Lower lobe of right lung (tissue), 2 donors: ENCODE results near the gene POLR1E. TPM values are rescaled to one million over a fixed set of nuclear protein-coding genes. Genes with fewer than 3 reads are reported as not detected.
A peak's percentile ranks its signal among the peaks of the same experiment; 100 is the strongest.

Source experiments
- ATAC-seq, 2 donors: fragments of 200-7000 bp; cut with Tn5 transposase; one replicate each; pipeline ENCODE4 v1.9.1; 2020 to 2022; ENCODE audit warnings: mild to moderate bottlenecking in 2 of 2, moderate library complexity in 2 of 2
- DNase-seq: peaks from one replicate; pipeline ENCODE4 v3.0.0-alpha.2; 2020
- H3K27ac ChIP-seq: fragments of 200-600 bp; one replicate; pipeline ENCODE4 v1.8.0; 2022
- H3K27me3 ChIP-seq: fragments of 200-600 bp; one replicate; pipeline ENCODE4 v1.8.0; 2022; ENCODE audit warnings: low read depth
- H3K36me3 ChIP-seq: fragments of 200-600 bp; one replicate; pipeline ENCODE4 v1.8.0; 2022; ENCODE audit warnings: mild to moderate bottlenecking
- H3K4me1 ChIP-seq: fragments of 200-600 bp; one replicate; pipeline ENCODE4 v1.8.0; 2022
- H3K4me3 ChIP-seq: fragments of 200-600 bp; one replicate; pipeline ENCODE4 v1.8.0; 2022; ENCODE audit warnings: mild to moderate bottlenecking
- H3K9me3 ChIP-seq: fragments of 200-600 bp; one replicate; pipeline ENCODE4 v1.8.0; 2022
- CTCF ChIP-seq: fragments of 200-600 bp; IDR thresholded peaks from one replicate; pipeline ENCODE4 v1.8.0; 2022; ENCODE audit warnings: antibody characterized with exemption, mild to moderate bottlenecking
- intact Hi-C: fragments of 100-400 bp; cut with DNase I; formaldehyde crosslinking; loops from one replicate; pipeline ENCODE4 v1.11.0; 2022
- total RNA-seq: library from RNA; stranded (reverse); fragmentation: NEBNext Ultra II Directional; extraction: Animal tissue kit (Norgen Biotek cat#: 25700); gene quantifications from one replicate; pipeline ENCODE4 v1.2.1, GENCODE V29; 2021
- donor health status: DM: no; HTN: yes; CAD: no; lungs with severe emphysema.

Gene POLR1E
- total RNA-seq, 1 donor from 2014 or later, result 17.3 TPM

GRCh38 chr9:37520641-37521040, 34.9 kb downstream of the POLR1E start:
- Histone ChIP-seq H3K4me1 (no peaks in the 10 kb centered on the region), H3K36me3 (peaks cover 52% of the 10 kb centered on the region)

GRCh38 chr9:37521111-37521510, 35.4 kb downstream of the POLR1E start:
- no peak for DNase-seq
- H3K36me3 ChIP-seq, result peaks cover 52% of the 10 kb centered on the region
- H3K4me1 ChIP-seq, result no peaks in the 10 kb centered on the region

More at GRCh38 chr9:37520641-37521040, 34.9 kb downstream of the POLR1E start:
- ATAC-seq (no peak), DNase-seq (no peak)
- TF ChIP-seq CTCF, result no peak
- no peaks in the 10 kb centered on the region for H3K27me3 ChIP-seq
- no peak overlapping the region for H3K4me3 ChIP-seq
- H3K9me3 ChIP-seq, result no peaks in the 10 kb centered on the region
- no peak overlapping the region for H3K27ac ChIP-seq
- intact Hi-C loops, result no loop called here

DNA sequence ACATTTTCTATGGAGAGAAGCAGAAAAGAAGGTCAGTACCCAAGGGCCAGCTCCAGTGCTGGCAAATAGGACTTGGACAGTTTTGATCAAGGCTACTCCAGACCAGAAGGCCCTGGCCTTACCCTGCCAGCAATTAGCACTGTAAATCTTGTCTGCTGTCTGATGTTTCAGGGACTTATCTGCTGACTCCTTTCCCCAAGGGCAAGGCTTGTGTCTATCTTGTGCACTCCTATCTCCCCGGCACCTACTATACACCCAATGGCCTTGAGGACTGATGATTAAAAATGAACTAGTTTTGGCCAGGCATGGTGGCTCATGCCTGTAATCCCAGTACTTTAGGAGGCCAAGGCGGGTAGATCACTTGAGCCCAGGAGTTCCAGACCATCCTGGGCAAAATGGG, 37.2 kb downstream of the POLR1E start:
- no peaks in the 10 kb centered on the region for H3K4me1 ChIP-seq
- ATAC-seq (no peak), DNase-seq (no peak)
- intact Hi-C loops, result no loop called here
- H3K27ac ChIP-seq, result no peak overlapping the region
- H3K9me3 ChIP-seq, result no peaks in the 10 kb centered on the region
- no peak overlapping the region for H3K4me3 ChIP-seq
- peaks cover 57% of the 10 kb centered on the region for H3K36me3 ChIP-seq
- H3K27me3 ChIP-seq, result no peaks in the 10 kb centered on the region
- TF ChIP-seq CTCF, result no peak

More at GRCh38 chr9:37521111-37521510, 35.4 kb downstream of the POLR1E start:
- H3K4me3 ChIP-seq, result no peak overlapping the region
- no peaks in the 10 kb centered on the region for H3K9me3 ChIP-seq
- TF ChIP-seq CTCF, result no peak
- no peaks in the 10 kb centered on the region for H3K27me3 ChIP-seq
- intact Hi-C loops, result no loop called here
- no peak for ATAC-seq
- no peak overlapping the region for H3K27ac ChIP-seq

GRCh38 chr9:37523916-37524315, 38.2 kb downstream of the POLR1E start:
- peaks cover 59% of the 10 kb centered on the region for H3K36me3 ChIP-seq
- no peak for ATAC-seq

GRCh38 chr9:37528652-37529471, 43.1 kb downstream of the POLR1E start:
- Histone ChIP-seq H3K4me1 (no peaks in the 10 kb centered on the region), H3K36me3 (peaks cover 42% of the 10 kb centered on the region), H3K9me3 (no peaks in the 10 kb centered on the region), H3K4me3 (no peak overlapping the region), H3K27ac (peak overlapping the region; percentile 41), H3K27me3 (no peaks in the 10 kb centered on the region)
- no peak for DNase-seq
- no peak for TF ChIP-seq CTCF
- peak in 1 of 2 donors; percentile 59 for ATAC-seq
- intact Hi-C loops, result no loop called here

More at GRCh38 chr9:37523916-37524315, 38.2 kb downstream of the POLR1E start:
- Histone ChIP-seq H3K4me1 (no peaks in the 10 kb centered on the region), H3K9me3 (no peaks in the 10 kb centered on the region), H3K27me3 (no peaks in the 10 kb centered on the region), H3K27ac (no peak overlapping the region), H3K4me3 (no peak overlapping the region)
- no peak for DNase-seq
- intact Hi-C loops, result no loop called here
- no peak for TF ChIP-seq CTCF
